KOPT-K1 (cell line): Measurements from ENCODE around the gene NPR1.
"Not testable (repeated sequence)": the region's sequence is repeated elsewhere in the genome, so short reads cannot be mapped to it uniquely, and the experiment has no call there.

ENCODE experiments used
- H3K27ac ChIP-seq: fragments of 200-600 bp; sonication (generic); 2 replicates; pipeline ENCODE4 v1.5.1; 2016; ENCODE audit warnings: antibody characterized with exemption, mild to moderate bottlenecking, low read depth, low read length; ENCODE audit not compliant: poor library complexity, severe bottlenecking
- H3K36me3 ChIP-seq: fragments of 200-600 bp; sonication (generic); 2 replicates; pipeline ENCODE4 v1.5.1; 2017; ENCODE audit warnings: antibody characterized with exemption, mild to moderate bottlenecking, low read length, moderate library complexity; ENCODE audit not compliant: insufficient read depth
- H3K9me3 ChIP-seq: fragments of 200-600 bp; sonication (generic); 2 replicates; pipeline ENCODE4 v1.5.1; 2017; ENCODE audit warnings: antibody characterized with exemption, low read length, mild to moderate bottlenecking; ENCODE audit not compliant: insufficient read depth, poor library complexity, severe bottlenecking

NPR1 gene

DNA sequence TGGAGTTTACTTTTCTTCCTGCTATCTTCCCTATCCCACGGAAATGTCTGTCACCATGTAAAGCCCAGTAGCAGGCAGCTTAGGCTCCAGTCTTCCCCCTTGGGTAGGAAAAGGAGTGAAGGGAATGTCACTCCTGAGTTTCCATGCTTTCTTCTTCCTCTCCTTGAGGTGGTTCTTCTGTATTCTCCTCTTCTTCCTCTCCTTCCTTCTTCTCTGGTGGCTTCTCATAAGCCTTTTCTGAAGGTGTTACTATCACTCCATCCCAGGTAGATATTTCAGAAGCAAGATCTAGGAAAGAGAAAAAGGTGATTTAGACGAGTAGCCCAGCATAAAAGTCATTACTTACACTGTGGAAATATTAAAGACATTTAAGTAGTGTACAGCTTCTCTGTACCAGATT is 16.2 kb upstream of the NPR1 start:
- peaks cover 69% of the 10 kb centered on the region for H3K36me3 ChIP-seq
- no peak overlapping the region for H3K27ac ChIP-seq
- no peaks in the 10 kb centered on the region for H3K9me3 ChIP-seq

DNA sequence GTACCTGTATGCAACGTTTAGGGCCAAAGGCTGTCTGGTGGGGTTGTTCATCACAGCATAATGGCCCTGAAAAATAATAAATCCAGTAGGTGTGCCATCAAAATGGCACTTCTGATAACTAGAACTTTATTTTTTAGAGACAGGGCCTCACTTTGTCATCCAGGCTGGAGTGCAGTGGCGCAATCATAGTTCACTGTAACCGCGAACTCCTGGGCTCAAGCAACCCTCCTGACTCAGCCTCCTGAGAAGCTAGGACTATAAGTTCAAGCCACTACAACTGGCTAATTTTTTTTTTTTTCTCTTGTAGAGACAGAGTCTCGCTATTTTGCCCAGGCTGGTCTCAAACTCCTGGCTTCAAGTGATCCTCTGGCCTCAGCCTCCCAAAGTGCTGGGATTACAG is 15.3 kb upstream of the NPR1 start:
- Histone ChIP-seq H3K36me3 (peaks cover 78% of the 10 kb centered on the region), H3K27ac (no peak overlapping the region)

DNA sequence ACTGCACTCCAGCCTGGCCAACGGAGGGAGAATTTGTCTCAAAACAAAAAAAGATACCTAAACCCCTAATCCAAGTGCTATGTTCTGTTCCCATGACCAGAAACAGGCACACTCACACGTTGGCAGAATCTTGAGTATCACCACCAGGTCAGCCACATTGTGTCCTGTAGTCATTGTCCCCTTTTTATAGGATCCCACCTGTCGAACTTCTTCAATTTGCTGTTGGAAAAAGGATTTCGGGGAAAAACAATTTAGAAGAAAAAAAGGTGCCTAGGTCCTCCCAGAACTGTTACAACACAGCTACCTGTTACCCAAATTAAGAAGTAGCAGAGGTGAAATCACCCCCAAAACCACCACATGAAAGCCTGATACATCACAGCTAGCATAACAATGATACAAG is 11.0 kb upstream of the NPR1 start:
- H3K9me3 ChIP-seq = no peaks in the 10 kb centered on the region
- peaks cover 76% of the 10 kb centered on the region for H3K36me3 ChIP-seq
- no peak overlapping the region for H3K27ac ChIP-seq

More for the DNA sequence above, 15.3 kb upstream of the NPR1 start:
- no peaks in the 10 kb centered on the region for H3K9me3 ChIP-seq

GRCh38 chr1:153668672-153669071 is 9.8 kb upstream of the NPR1 start:
- H3K36me3 ChIP-seq = peaks cover 64% of the 10 kb centered on the region
- H3K27ac ChIP-seq, H3K9me3 ChIP-seq: not testable (repeated sequence)

DNA sequence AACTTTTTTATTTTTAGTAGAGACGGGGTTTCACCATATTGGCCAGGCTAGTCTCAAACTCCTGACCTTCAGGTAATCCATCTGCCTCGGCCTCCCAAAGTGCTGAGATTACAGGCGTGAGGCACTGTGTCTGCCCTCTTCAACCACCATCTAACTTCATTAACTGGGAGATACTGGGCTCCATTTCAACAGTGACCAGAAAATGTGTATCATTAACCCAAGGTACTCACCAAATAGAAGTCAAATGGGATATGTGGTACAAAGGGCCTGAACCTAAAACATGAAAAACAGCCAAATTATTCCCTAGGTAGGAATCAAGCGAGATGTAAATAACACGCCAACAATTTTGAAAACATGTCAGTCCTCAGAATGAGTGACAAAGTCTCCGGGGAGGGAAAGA is 8.9 kb upstream of the NPR1 start:
- no peaks in the 10 kb centered on the region for H3K9me3 ChIP-seq
- peak overlapping the region; percentile 91 for H3K27ac ChIP-seq
- H3K36me3 ChIP-seq = peaks cover 55% of the 10 kb centered on the region

GRCh38 chr1:153670257-153670858 is 8.1 kb upstream of the NPR1 start:
- Histone ChIP-seq H3K9me3 (no peaks in the 10 kb centered on the region), H3K36me3 (peaks cover 47% of the 10 kb centered on the region), H3K27ac (peak overlapping the region; percentile 91)

GRCh38 chr1:153670859-153671627 is 7.4 kb upstream of the NPR1 start, which contains the start of gene ILF2:
TSS of gene ILF2 (minus strand) at chr1:153670993. CDS start at chr1:153670922, 71 bp downstream.
- peaks cover 40% of the 10 kb centered on the region for H3K36me3 ChIP-seq
- no peaks in the 10 kb centered on the region for H3K9me3 ChIP-seq
- peak within 1 kb of the TSS; percentile 91 for H3K27ac ChIP-seq

DNA sequence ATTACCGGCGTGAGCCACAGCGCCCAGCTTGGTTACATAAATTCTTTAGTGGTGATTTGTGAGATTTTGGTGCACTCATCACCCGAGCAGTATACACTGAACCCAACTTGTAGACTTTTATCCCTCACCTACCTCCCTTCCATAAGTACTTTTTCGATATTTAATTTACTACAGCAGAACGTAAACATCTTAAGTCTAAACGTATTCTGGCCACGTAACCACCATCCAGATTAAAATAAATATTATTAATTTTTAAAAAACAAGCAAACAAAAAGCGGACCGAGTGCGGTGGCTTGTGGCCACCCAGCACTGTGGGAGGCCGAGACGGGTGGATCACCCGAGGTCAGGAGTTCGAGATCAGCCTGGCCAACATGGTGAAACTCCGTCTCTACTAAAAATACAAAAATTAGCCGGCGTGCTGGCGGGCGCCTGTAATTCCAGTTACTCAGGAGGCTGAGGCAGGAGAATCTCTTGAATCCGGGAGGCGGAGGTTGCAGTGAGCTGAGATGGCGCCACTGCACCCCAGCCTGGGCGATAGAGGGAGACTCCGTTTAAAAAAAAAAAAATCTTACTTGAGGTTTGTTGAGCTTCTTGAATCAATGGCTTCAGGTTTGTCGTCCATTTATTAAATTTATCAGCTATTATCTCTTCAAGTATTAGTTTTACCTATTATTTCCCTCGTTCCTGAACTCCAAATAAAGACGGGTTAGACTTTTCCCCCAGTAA is 6.7 kb upstream of the NPR1 start:
- peak overlapping the region; percentile 62 for H3K27ac ChIP-seq
- not testable (repeated sequence) for H3K9me3 ChIP-seq
- peaks cover 33% of the 10 kb centered on the region for H3K36me3 ChIP-seq

GRCh38 chr1:153673511-153673910 is 5.0 kb upstream of the NPR1 start:
- peaks cover 15% of the 10 kb centered on the region for H3K36me3 ChIP-seq
- no peaks in the 10 kb centered on the region for H3K9me3 ChIP-seq
- no peak overlapping the region for H3K27ac ChIP-seq

DNA sequence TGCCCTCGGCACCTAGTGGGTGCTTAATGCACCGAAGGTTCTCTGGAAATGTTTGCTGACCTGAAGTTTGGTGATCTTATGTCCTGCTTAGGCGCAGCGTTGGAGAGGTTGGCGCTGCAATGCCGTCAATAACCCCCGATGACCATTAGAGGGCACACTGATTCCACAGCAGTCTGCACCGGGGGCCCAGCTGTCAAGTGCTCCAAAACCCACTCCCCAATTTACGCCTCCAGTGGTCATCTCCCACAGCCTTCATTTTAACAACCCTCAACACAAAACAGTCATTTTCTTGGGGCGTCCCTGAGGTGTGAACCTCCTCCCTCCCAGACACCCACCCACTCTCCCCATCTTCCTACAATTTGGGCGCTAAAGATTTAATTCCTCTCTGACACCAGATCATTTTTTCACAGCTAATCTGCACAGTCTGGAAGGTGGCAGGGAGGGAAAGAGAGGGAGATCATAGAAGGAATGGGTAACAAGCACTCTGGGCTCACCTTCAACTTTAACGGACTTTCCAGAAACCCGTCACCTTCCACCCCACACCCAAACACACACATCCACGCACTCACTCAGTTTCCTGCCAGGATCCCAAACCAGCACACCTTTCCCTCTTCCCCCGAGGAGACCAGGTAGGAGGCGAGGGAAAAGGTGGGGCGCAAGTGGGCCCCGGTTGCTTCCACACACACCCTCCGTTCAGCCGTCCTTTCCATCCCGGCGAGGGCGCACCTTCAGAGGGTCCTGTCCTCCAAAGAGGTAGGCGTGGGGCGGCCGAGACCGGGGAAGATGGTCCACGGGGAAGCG is 570 bp upstream of the NPR1 start:
- no peaks in the 10 kb centered on the region for H3K9me3 ChIP-seq
- H3K27ac ChIP-seq = no peak overlapping the region
- H3K36me3 ChIP-seq = no peaks in the 10 kb centered on the region

GRCh38 chr1:153679337-153680119 is 1.0 kb downstream of the NPR1 start:
- H3K9me3 ChIP-seq = no peaks in the 10 kb centered on the region
- H3K36me3 ChIP-seq = no peaks in the 10 kb centered on the region
- H3K27ac ChIP-seq = no peak overlapping the region

- no peaks in the 10 kb centered on the region for H3K9me3 ChIP-seq
- H3K36me3 ChIP-seq = no peaks in the 10 kb centered on the region
- H3K27ac ChIP-seq = no peak overlapping the region
Measured at GRCh38 chr1:153680120-153680403, 1.6 kb downstream of the NPR1 start.

GRCh38 chr1:153682730-153683129 is 4.2 kb downstream of the NPR1 start:
- H3K36me3 ChIP-seq = no peaks in the 10 kb centered on the region
- no peaks in the 10 kb centered on the region for H3K9me3 ChIP-seq
- H3K27ac ChIP-seq = no peak overlapping the region

DNA sequence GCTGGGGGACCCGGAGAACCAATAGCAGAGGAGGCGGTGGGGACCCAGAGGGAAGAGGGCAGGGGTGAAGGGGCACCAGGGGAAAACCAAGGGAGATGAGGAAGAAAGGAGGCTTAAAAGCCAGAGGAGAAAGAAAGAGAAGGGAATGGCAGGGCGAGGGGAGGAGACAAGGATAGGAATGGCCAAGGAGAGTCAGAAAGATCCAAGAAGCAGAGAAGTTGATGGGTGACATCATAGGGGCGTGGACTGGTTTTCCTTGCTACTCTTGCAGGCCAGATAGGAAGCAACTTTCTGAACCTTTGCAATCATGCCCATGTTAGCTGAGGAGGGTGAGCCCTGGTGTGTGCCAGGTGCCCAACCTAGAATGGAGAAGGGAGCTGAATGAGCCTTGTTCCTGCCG is 5.4 kb downstream of the NPR1 start:
- H3K27ac ChIP-seq = no peak overlapping the region
- H3K36me3 ChIP-seq = no peaks in the 10 kb centered on the region
- no peaks in the 10 kb centered on the region for H3K9me3 ChIP-seq
